HepG2 (cell line): ENCODE data around the gene ERBB4. TPM values are rescaled to one million over a fixed set of nuclear protein-coding genes. Genes with fewer than 3 reads are reported as not detected.
"Not testable (repeated sequence)": the region's sequence is repeated elsewhere in the genome, so short reads cannot be mapped to it uniquely, and the experiment has no call there.

Source experiments
- ATAC-seq: fragments of 200-7000 bp; cut with Tn5 transposase; 3 replicates; pipeline ENCODE4 v1.9.1; 2020; ENCODE audit warnings: mild to moderate bottlenecking, moderate library complexity
- BruUV-seq: library from RNA; stranded (reverse); fragments of 400-500 nt; replicated peaks from 2 replicates; lab custom pipeline; 2021; lab: Mats Ljungman, UMichigan
- CTCF ChIA-PET: fragments of 300-600 bp; formaldehyde crosslinking; extraction: SDS; loops from one replicate; lab custom pipeline; 2021; ENCODE audit warnings: low total read pairs, inconsistent platforms, low intra/inter-chr PET ratio; lab: Yijun Ruan, JAX
- POLR2A ChIA-PET: fragments of 350-600 bp; sonication (Branson Sonifier 250); formaldehyde crosslinking; loops from one replicate; lab custom pipeline; 2020; ENCODE audit warnings: antibody characterized with exemption, inconsistent platforms; lab: Yijun Ruan, JAX
- DNase-seq: peaks from one replicate; pipeline ENCODE4 v3.0.0-alpha.2; 2015; ENCODE audit warnings: low spot score
- FAIRE-seq: peaks from 3 replicates; lab custom pipeline; 2011; peaks lifted over from hg19 to GRCh38; lab: Jason Lieb, UNC
- H2AFZ ChIP-seq: one replicate; pipeline ENCODE4 v1.6.1; 2011; ENCODE audit warnings: low read length, inconsistent platforms
- H3K27ac ChIP-seq: fragments of 300-600 bp; 3 replicates; pipeline ENCODE4 v1.8.0; 2011; ENCODE audit warnings: mixed run types, mild to moderate bottlenecking, mixed read lengths, low read length, inconsistent platforms; ENCODE audit not compliant: insufficient read depth; ENCODE audit errors: extremely low read length
- H3K27me3 ChIP-seq, 2 experiments: fragments of 200-600 bp in 1 of 2; 2 replicates in 1 of 2; 3 replicates in 1 of 2; pipeline versions ENCODE4 v1.6.0 to v1.8.0; 2011; ENCODE audit warnings: low read length in 2 of 2, mild to moderate bottlenecking in 2 of 2, moderate library complexity in 2 of 2, inconsistent platforms in 1 of 2; ENCODE audit not compliant: insufficient read depth in 2 of 2, control insufficient read depth in 1 of 2
- H3K36me3 ChIP-seq, 2 experiments: fragments of 200-600 bp in 1 of 2; replicated peaks in 1 of 2; 2 replicates in 1 of 2; 3 replicates in 1 of 2; pipeline versions ENCODE4 v1.5.1 to v1.8.0; 2011; ENCODE audit warnings: low read length in 2 of 2, inconsistent platforms in 1 of 2; ENCODE audit not compliant: insufficient read depth in 2 of 2, control insufficient read depth in 1 of 2
- H3K4me1 ChIP-seq: 2 replicates; pipeline ENCODE4 v1.5.1; 2012; ENCODE audit warnings: low read length, inconsistent platforms; ENCODE audit not compliant: insufficient read depth
- H3K4me2 ChIP-seq: 2 replicates; pipeline ENCODE4 v1.6.0; 2011; ENCODE audit warnings: low read depth, low read length, inconsistent platforms
- H3K4me3 ChIP-seq, 3 experiments: fragments of 200-600 bp in 1 of 3; sonication (generic), shearing (Covaris generic) in 1 of 3; replicated peaks in 1 of 3; 2 replicates each; pipeline ENCODE4 v1.5.1; 2011 to 2016; ENCODE audit warnings: low read length in 3 of 3, inconsistent platforms in 2 of 3, low read depth in 2 of 3, mild to moderate bottlenecking in 2 of 3, control low read depth in 1 of 3, mixed read lengths in 1 of 3; ENCODE audit not compliant: insufficient read depth in 1 of 3
- H3K79me2 ChIP-seq: one replicate; pipeline ENCODE4 v1.6.1; 2011; ENCODE audit warnings: low read length, inconsistent platforms; ENCODE audit not compliant: insufficient read depth
- H3K9ac ChIP-seq: 2 replicates; pipeline ENCODE4 v1.6.0; 2011; ENCODE audit warnings: mild to moderate bottlenecking, low read depth, low read length, inconsistent platforms; ENCODE audit not compliant: insufficient read depth
- H3K9me3 ChIP-seq: 2 replicates; pipeline ENCODE4 v1.5.1; 2012; ENCODE audit warnings: mild to moderate bottlenecking, low read length
- H4K20me1 ChIP-seq: 2 replicates; pipeline ENCODE4 v1.6.0; 2011; ENCODE audit warnings: inconsistent platforms, mild to moderate bottlenecking, low read length, moderate library complexity; ENCODE audit not compliant: insufficient read depth
- CREB1 ChIP-seq, 2 experiments: fragments of 450-650 bp in 1 of 2; IDR thresholded peaks; 2 replicates each; pipeline ENCODE4 v1.6.1; 2016 to 2017; ENCODE audit warnings: control low read depth in 1 of 2, mild to moderate bottlenecking in 1 of 2, missing compliant biosample characterization in 1 of 2, missing genetic modification characterization in 1 of 2
- ZNF20 ChIP-seq: sonication (generic); formaldehyde crosslinking; IDR thresholded peaks from 2 replicates; pipeline ENCODE4 v1.4.0; 2020; ENCODE audit warnings: mild to moderate bottlenecking, moderate library complexity, missing genetic modification reagents
- WGBS: methylation state at CpG from one replicate; pipeline ENCODE4 v1.1.6; 2017; ENCODE audit warnings: low lambda C conversion rate; 5-methylcytosine and 5-hydroxymethylcytosine counted together
- in situ Hi-C: cut with HindIII; loops from 2 replicates; pipeline ENCODE4 v1.10.0; 2017; ENCODE audit warnings: low pct_unique_long_range_greater_than_20kb; ENCODE audit not compliant: extremely low pct_ligation_motif_present
- intact Hi-C: fragments of 100-400 bp; cut with micrococcal nuclease; formaldehyde crosslinking; loops from one replicate; pipeline ENCODE4 v1.10.0; 2022; ENCODE audit not compliant: unreplicated experiment
- polyA plus RNA-seq, 8 experiments: library from polyadenylated mRNA; depleted of rRNA in 3 of 8; stranded (reverse) in 7 of 8; unstranded in 1 of 8; fragments of >200 nt; fragmentation: Illumina TruSeq in 4 of 8; extraction: Trizol in 4 of 8; gene quantifications; 2 replicates each; pipeline versions ENCODE4 v1.2.1 to v1.2.3, GENCODE V29; 2011 to 2016; ENCODE audit warnings: low read depth in 4 of 8, missing spikeins in 1 of 8, mixed read lengths in 1 of 8; ENCODE audit not compliant: insufficient read depth in 1 of 8
- total RNA-seq, 5 experiments: library from RNA; depleted of rRNA; stranded (reverse); fragments of >200 nt; fragmentation: Illumina TruSeq; extraction: Trizol; gene quantifications; 2 replicates each; pipeline ENCODE4 v1.2.3, GENCODE V29; 2016; ENCODE audit warnings: low read depth in 1 of 5

The ERBB4 gene
- total and polyA plus RNA-seq, 2 of the 13 experiments (the other 11 are each of a cell fraction or from before 2014, with no cell fraction given) = not detected

DNA sequence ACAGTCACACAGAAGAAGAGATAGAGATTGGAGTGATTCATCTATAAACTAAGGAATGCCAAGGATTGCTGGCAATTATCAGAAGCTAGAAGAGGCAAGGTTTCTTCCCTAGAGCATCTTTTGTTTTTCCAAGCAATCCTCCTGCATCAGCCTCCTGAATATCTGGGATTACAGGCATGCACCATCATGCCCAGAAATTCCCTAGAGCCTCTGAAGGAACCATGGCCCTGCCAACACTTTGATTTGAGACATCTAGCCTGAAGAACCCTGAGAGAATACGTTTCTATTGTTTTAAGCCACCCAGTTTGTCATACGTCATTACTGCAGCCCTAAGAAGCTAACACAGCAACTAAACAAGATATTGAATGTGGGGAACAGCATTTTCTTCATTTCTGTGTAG, 525.0 kb downstream of the ERBB4 start:
- no peak overlapping the region for H3K4me3 ChIP-seq
- intact Hi-C loops = loop anchor here (10.0 kb wide), 1 partner anchor 1641 kb away; no protein-coding TSS in a partner anchor
- FAIRE-seq = no peak
- POLR2A ChIA-PET = no interaction called here
- H3K9me3 ChIP-seq = no peaks in the 10 kb centered on the region
- H2AFZ ChIP-seq = no peak overlapping the region
- H3K27ac ChIP-seq = no peak overlapping the region
- no TSS peak for BruUV-seq
- H3K9ac ChIP-seq = no peak overlapping the region
- H3K36me3 ChIP-seq = no peaks in the 10 kb centered on the region
- in situ Hi-C loops = no loop called here
- H3K79me2 ChIP-seq = no peaks in the 10 kb centered on the region
- 7% methylated on average over 2 of the region's 2 CpGs for WGBS
- ATAC-seq = no peak
- CTCF ChIA-PET = no interaction called here
- H3K4me2 ChIP-seq = no peak overlapping the region
- DNase-seq = no peak
- no peaks in the 10 kb centered on the region for H4K20me1 ChIP-seq
- no peaks in the 10 kb centered on the region for H3K27me3 ChIP-seq
- no peaks in the 10 kb centered on the region for H3K4me1 ChIP-seq
- TF ChIP-seq ZNF20 (CRISPR knock-in tag) (no peak), CREB1 (IDR thresholded peaks at IDR 0.05) (peak; percentile 42; the same call in 1 of the 2 replicates), CREB1 (CRISPR knock-in tag; IDR thresholded peaks at IDR 0.05) (no peak)

DNA sequence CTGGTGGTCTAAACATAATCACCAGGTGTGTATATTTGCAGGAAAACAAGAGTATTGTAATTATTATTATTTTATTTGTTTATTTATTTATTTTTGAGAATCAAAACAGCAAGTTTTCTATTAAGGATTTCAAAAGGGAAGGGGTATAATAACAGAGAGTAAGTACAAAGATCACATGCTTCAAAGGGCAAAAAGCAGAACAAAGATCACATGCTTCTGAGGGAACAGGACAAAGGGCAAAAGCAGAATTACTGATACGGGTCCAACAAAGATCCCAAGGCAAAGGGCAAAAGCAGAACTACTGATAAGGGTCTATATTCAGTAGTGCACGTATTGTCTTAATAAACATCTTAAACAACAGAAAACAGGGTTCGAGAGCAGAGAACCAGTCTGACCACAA, 528.3 kb downstream of the ERBB4 start:
- H3K4me3 ChIP-seq, H3K36me3 ChIP-seq, ATAC-seq, H3K4me1 ChIP-seq, DNase-seq, H3K9me3 ChIP-seq, H3K9ac ChIP-seq, H3K27ac ChIP-seq, H3K27me3 ChIP-seq, BruUV-seq, H3K4me2 ChIP-seq, H3K79me2 ChIP-seq, POLR2A ChIA-PET, H4K20me1 ChIP-seq, H2AFZ ChIP-seq, CTCF ChIA-PET, FAIRE-seq, in situ Hi-C loops: not testable (repeated sequence)
- WGBS = 1% methylated on average over 3 of the region's 3 CpGs
- intact Hi-C loops = loop anchor here (10.0 kb wide), 1 partner anchor 1644 kb away; no protein-coding TSS in a partner anchor
